GM10266 (cell line): ENCODE results near the gene AXIN1.
"Not testable (repeated sequence)": the region's sequence is repeated elsewhere in the genome, so short reads cannot be mapped to it uniquely, and the experiment has no call there.

Experiments
- DNase-seq: peaks from one replicate; pipeline ENCODE4 v3.0.0; 2012; ENCODE audit errors: extremely low spot score
- TF ChIP-seq, protein P1 (sequence below): IDR thresholded peaks from 2 replicates; pipeline ENCODE4 v1.5.1; 2012; ENCODE audit warnings: mild to moderate bottlenecking, low read depth; ENCODE audit not compliant: control insufficient read depth, insufficient read depth; ENCODE audit errors: missing control alignments

Gene AXIN1

DNA sequence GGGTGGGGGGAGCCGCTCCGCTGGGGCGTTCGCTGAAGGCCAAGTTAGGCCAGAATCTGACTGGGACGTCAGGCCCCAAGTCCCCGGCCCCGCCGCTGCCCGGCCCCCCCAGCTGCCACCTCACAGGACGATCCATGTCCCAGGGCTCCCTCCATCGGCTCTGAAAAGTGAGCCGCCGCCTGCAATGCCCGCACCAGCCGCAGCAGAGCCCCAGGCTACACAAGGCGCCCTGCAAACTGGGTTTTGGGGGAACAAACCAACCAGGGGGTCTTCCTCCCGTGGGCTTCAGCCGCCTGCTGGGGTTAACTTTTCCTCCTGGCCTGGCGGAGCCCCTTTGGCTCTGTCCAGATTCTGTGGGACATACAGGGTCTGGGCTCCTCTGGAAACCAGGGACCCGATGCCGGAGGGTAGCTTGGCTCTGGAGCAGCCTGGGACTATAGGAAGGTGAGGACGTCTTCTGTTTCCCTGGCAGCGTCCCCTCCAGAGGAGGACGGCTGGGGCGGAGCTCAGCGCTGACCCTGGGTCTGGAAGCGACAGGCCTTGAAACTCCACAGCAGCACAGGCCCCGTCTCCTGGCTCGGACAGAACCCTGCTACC is 45.3 kb upstream of the AXIN1 start:
- TF ChIP-seq, protein P1, sequence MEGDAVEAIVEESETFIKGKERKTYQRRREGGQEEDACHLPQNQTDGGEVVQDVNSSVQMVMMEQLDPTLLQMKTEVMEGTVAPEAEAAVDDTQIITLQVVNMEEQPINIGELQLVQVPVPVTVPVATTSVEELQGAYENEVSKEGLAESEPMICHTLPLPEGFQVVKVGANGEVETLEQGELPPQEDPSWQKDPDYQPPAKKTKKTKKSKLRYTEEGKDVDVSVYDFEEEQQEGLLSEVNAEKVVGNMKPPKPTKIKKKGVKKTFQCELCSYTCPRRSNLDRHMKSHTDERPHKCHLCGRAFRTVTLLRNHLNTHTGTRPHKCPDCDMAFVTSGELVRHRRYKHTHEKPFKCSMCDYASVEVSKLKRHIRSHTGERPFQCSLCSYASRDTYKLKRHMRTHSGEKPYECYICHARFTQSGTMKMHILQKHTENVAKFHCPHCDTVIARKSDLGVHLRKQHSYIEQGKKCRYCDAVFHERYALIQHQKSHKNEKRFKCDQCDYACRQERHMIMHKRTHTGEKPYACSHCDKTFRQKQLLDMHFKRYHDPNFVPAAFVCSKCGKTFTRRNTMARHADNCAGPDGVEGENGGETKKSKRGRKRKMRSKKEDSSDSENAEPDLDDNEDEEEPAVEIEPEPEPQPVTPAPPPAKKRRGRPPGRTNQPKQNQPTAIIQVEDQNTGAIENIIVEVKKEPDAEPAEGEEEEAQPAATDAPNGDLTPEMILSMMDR = peak; percentile 13
- peak; percentile 77 for DNase-seq

DNA sequence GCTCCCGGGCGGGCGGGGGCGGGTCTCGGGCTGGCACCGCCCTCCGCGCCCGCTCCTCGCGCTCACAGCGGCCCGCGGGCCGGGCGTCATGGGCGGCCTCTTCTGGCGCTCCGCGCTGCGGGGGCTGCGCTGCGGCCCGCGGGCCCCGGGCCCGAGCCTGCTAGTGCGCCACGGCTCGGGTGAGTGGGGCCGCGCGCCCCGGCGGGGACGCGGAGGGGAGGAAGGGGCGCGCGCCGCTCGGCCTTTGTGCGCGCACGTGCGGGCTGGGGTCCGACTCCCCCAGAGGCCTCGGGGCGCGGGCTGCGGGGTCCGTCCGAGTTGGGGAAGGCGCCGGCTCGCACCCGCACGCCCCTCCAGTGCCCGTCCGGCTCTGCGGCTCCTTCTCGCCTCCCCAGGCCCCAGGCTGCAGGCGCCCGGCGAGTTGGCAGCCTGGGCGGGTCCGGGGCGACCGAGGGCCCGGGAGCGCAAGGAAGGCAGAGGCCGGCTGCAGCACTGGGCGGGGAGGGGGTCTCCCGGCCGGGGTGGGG is 44.7 kb upstream of the AXIN1 start, which contains the start of gene NME4:
Gene NME4, plus strand, starts transcription at position 65 of the 527 bp plus-strand sequence. Its CDS starts 24 bp downstream, at position 89.
- peak; percentile 80 for DNase-seq
- TF ChIP-seq, protein P1 = no peak

GRCh38 chr16:396605-397004 is 44.1 kb upstream of the AXIN1 start:
- TF ChIP-seq, protein P1 = no peak
- DNase-seq = peak; percentile 71

DNA sequence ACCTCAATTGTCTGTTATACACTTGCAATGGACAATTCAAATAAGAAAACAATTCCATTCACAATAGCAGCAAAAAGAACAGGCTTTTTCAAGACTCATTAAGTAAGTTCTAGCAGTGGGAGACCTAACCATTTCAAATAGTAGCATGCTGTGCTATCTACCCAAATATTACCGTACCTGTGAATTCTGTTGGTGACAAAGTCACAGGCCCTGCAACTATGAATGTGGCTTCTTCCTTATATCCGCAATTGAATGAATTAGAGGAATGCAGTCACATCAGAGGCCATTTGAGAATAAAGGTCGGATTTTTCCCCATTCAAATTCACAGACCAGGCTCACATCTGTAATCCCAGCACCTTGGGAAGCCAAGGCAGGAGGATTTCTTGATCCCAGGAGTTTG is 43.7 kb upstream of the AXIN1 start:
- TF ChIP-seq, protein P1 = no peak
- DNase-seq = no peak

- TF ChIP-seq, protein P1 = no peak
- no peak for DNase-seq
Measured at GRCh38 chr16:392450-393030, 40.0 kb upstream of the AXIN1 start.

- no peak for DNase-seq
- TF ChIP-seq, protein P1 = peak; percentile 81
Measured at GRCh38 chr16:391885-392335, 39.4 kb upstream of the AXIN1 start.

DNA sequence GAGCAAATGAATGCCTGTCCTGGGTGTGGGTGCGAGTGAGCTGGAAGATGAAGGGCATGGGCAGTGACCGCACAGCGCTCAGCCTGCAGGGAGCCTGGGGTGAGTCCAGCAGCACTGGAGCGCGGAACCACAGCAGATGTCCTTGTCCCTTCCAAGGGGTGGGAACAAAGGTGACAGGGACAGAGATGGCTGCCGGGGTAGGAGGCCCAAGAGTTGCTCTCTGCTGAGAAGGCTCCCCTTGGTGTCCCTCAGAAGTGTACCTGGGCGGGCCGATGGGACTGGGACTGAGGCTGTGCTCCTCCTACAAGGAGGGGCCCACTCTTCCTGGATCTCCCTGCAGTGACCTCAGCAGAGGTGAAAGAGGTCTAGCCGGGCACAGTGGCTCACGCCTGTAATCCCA is 36.8 kb upstream of the AXIN1 start:
- DNase-seq = no peak
- TF ChIP-seq, protein P1 = no peak

DNA sequence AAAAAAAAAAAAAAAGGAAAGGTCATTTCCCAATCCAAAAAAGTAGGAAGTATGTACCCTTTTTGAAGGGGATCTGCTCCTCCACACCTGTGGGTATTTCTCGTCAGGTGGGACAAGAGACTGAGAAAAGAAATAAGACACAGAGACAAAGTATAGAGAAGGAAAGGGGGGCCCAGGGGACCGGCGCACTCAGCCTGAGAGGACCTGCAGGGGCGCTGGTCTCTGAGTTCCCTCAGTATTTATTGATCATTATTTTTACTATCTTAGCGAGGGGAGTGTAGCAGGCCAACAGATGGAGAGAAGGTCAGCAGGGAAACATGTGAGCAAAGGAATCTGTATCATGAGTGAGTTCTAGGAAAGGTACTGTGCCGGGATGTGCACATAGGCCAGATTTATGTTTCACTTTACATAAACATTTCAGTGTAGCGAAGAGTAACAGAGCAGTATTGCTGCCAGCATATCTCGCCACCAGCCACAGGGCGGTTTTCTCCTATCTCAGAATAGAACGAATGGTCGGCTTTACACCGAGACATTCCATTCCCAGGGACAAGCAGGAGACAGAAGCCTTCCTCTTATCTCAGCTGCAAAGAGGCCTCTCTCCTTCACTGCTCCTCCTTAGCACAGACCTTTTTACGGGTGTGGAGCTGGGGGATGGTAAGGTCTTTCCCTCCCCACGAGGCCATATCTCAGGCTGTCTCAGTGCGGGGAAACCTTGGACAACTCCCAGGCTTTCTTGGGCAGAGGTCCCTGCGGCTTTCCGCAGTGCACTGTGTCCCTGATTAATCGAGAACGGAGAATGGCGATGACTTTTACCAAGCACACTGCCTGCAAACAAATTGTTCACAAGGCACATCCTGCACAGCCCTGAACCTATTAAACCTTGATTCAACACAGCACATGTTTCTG is 35.5 kb upstream of the AXIN1 start:
- not testable (repeated sequence) for DNase-seq
